CD14-positive monocyte (primary cell): ENCODE data around the gene CEMP1. TPM values are rescaled to one million over a fixed set of nuclear protein-coding genes. Genes with fewer than 3 reads are reported as not detected.

Source experiments
- DNase-seq, 3 donors: peaks; one replicate each; pipeline ENCODE4 v3.0.0-alpha.2; 2011 to 2022
- H2AFZ ChIP-seq: 2 replicates; pipeline ENCODE4 v1.6.0; 2012; ENCODE audit warnings: mild to moderate bottlenecking, low read depth, low read length, inconsistent platforms; ENCODE audit not compliant: insufficient read depth, poor library complexity, severe bottlenecking
- H3K27ac ChIP-seq, 2 donors: 1 replicate in 1 of 2; 2 replicates in 1 of 2; pipeline ENCODE4 v1.5.1; 2012 to 2013; ENCODE audit warnings: low read length in 2 of 2, control low read depth in 1 of 2, inconsistent platforms in 1 of 2, low read depth in 1 of 2, mild to moderate bottlenecking in 1 of 2
- H3K27me3 ChIP-seq, 2 donors: one replicate each; pipeline versions ENCODE4 v1.6.0 to v1.6.1; 2011 to 2013; ENCODE audit warnings: low read length in 2 of 2; ENCODE audit not compliant: control insufficient read depth in 2 of 2, insufficient read depth in 2 of 2
- H3K36me3 ChIP-seq, 2 donors: replicated peaks in 1 of 2; 1 replicate in 1 of 2; 2 replicates in 1 of 2; pipeline versions ENCODE4 v1.5.1 to v1.6.1; 2012 to 2013; ENCODE audit warnings: low read length in 2 of 2, control low read depth in 1 of 2, inconsistent platforms in 1 of 2, mild to moderate bottlenecking in 1 of 2; ENCODE audit not compliant: insufficient read depth in 2 of 2, control insufficient read depth in 1 of 2
- H3K4me1 ChIP-seq, 2 donors: 1 replicate in 1 of 2; 2 replicates in 1 of 2; pipeline versions ENCODE4 v1.5.1 to v1.6.1; 2012 to 2013; ENCODE audit warnings: low read length in 2 of 2, control low read depth in 1 of 2, inconsistent platforms in 1 of 2, mild to moderate bottlenecking in 1 of 2, moderate library complexity in 1 of 2; ENCODE audit not compliant: insufficient read depth in 2 of 2, control insufficient read depth in 1 of 2
- H3K4me2 ChIP-seq: replicated peaks from 2 replicates; pipeline ENCODE3; 2012; ENCODE audit warnings: low read length, moderate library complexity, mild to moderate bottlenecking; ENCODE audit not compliant: poor library complexity, severe bottlenecking; ENCODE audit errors: extremely low read depth
- H3K4me3 ChIP-seq, 3 experiments: fragments of 200-600 bp in 1 of 3; sonication (generic) in 1 of 3; replicated peaks in 1 of 3; 1 replicate in 2 of 3; 2 replicates in 1 of 3; pipeline ENCODE4 v1.5.1; 2011 to 2013; ENCODE audit warnings: low read length in 3 of 3, mild to moderate bottlenecking in 3 of 3, control low read depth in 2 of 3, low read depth in 2 of 3, inconsistent platforms in 1 of 3, moderate library complexity in 1 of 3
- H3K79me2 ChIP-seq: 2 replicates; pipeline ENCODE4 v1.6.0; 2012; ENCODE audit warnings: mild to moderate bottlenecking, control low read depth, inconsistent platforms, low read length, moderate library complexity; ENCODE audit not compliant: insufficient read depth
- H3K9ac ChIP-seq: 2 replicates; pipeline ENCODE4 v1.6.0; 2017; ENCODE audit warnings: low read length, mild to moderate bottlenecking; ENCODE audit not compliant: insufficient read depth, poor library complexity, severe bottlenecking
- H3K9me3 ChIP-seq, 2 donors: replicated peaks in 1 of 2; 1 replicate in 1 of 2; 2 replicates in 1 of 2; pipeline versions ENCODE4 v1.5.1 to v1.6.1; 2012 to 2013; ENCODE audit warnings: low read length in 2 of 2, control low read depth in 1 of 2; ENCODE audit not compliant: control insufficient read depth in 1 of 2, insufficient read depth in 1 of 2
- H4K20me1 ChIP-seq: 2 replicates; pipeline ENCODE4 v1.6.0; 2012; ENCODE audit warnings: mild to moderate bottlenecking, low read length, control low read depth, moderate library complexity; ENCODE audit not compliant: insufficient read depth
- H3K27ac Mint-ChIP-seq, 7 donors: one replicate each; pipeline ENCODE4 v1.8.0; 2020; ENCODE audit warnings: mild to moderate bottlenecking in 7 of 7, mixed read lengths in 7 of 7, moderate library complexity in 6 of 7, inconsistent platforms in 2 of 7
- H3K27me3 Mint-ChIP-seq, 3 donors: one replicate each; pipeline ENCODE4 v1.8.0; 2021 to 2022; ENCODE audit warnings: low read depth in 3 of 3, mild to moderate bottlenecking in 3 of 3, mixed read lengths in 3 of 3, moderate library complexity in 3 of 3, inconsistent platforms in 1 of 3
- H3K36me3 Mint-ChIP-seq, 2 donors: one replicate each; pipeline ENCODE4 v1.8.0; 2020; ENCODE audit warnings: mixed read lengths in 2 of 2, inconsistent platforms in 1 of 2, mild to moderate bottlenecking in 1 of 2
- H3K4me1 Mint-ChIP-seq: one replicate; pipeline ENCODE4 v1.8.0; 2020; ENCODE audit warnings: mild to moderate bottlenecking, mixed read lengths
- H3K4me3 Mint-ChIP-seq, 2 donors: one replicate each; pipeline ENCODE4 v1.8.0; 2020; ENCODE audit warnings: mild to moderate bottlenecking in 2 of 2, mixed read lengths in 2 of 2, moderate library complexity in 1 of 2
- H3K9me3 Mint-ChIP-seq, 7 donors: one replicate each; pipeline ENCODE4 v1.8.0; 2020 to 2022; ENCODE audit warnings: mixed read lengths in 7 of 7, mild to moderate bottlenecking in 6 of 7, moderate library complexity in 6 of 7, inconsistent platforms in 2 of 7
- CTCF ChIP-seq: fragments of 200-600 bp; IDR thresholded peaks from one replicate; pipeline ENCODE4 v1.8.0; 2022; ENCODE audit warnings: antibody characterized with exemption, mild to moderate bottlenecking
- WGBS: methylation state at CpG from one replicate; pipeline ENCODE4 v1.1.5; 2013; ENCODE audit warnings: missing lambda C conversion rate; ENCODE audit not compliant: insufficient coverage; 5-methylcytosine and 5-hydroxymethylcytosine counted together
- intact Hi-C, 2 donors: fragments of 100-400 bp; cut with micrococcal nuclease; formaldehyde crosslinking; loops; one replicate each; pipeline versions ENCODE4 v1.15.0 to v1.15.1; 2023
- polyA plus RNA-seq, 3 donors: library from polyadenylated mRNA; depleted of rRNA in 1 of 3; unstranded in 2 of 3; stranded (reverse) in 1 of 3; fragments of 300-500 nt in 2 of 3; fragments of >200 nt in 1 of 3; fragmentation: Illumina TruSeq in 2 of 3; gene quantifications; 1 replicate in 2 of 3; 2 replicates in 1 of 3; pipeline ENCODE4 v1.2.3, GENCODE V29; 2012 to 2021

CEMP1 gene
- polyA plus RNA-seq, 3 donors: 0.12 to 0.56 TPM; not detected in 1

DNA sequence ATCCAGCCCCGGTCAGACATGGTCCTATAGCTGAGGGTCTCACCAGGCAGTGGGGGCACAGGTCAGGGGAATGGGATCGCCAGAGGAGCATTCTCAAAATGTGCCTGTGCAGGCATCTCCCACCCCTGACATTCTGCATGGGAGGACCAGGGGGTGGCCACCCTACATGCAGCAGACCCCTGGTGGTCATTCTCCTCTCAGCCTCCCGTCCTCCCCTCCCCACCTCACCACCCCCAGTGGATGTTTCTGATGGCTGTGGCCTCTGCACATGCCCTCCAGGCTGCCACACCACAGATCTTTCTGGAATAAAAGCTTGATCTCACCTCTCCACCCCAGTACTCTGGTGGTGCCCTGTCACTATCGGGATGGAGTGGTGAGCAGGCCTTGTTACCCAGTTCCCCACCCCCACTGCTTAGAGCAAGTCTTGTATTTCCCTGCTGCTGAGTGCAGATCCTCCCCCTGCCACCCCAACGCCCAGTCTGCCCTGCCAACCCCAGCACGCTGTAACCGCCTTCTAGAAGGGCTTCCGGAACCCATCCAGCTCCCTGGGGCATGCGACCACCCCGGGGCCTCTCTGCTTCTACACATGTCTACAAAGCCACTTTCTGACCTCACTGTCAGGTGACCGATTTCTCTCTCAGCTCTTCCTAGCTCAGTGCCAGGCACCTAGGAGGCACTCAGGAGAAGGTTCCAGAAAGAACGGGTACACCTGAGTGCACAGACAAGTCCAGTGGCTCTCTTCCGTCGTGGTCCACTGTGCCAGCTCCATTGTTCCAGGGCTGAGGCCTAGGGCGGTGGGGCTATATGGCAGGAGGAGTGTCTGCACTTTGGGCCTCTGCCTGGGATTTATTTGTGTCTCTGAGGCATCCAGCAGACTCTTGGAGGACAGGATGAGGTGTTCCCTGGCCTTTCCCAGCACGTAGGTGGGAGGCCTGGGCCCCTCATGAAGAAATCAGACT is 47.0 kb downstream of the CEMP1 start:
- intact Hi-C loops: no loop called here
- 90% methylated on average over 15 of the region's 16 CpGs for WGBS
- H3K9ac ChIP-seq: no peak overlapping the region

More for the DNA sequence above, 47.0 kb downstream of the CEMP1 start:
- Histone ChIP-seq H2AFZ (no peak overlapping the region), H3K4me1 (peaks cover 29 to 33% of the 10 kb centered on the region in 2 donors), H3K9me3 (no peaks in the 10 kb centered on the region), H3K27ac (no peak overlapping the region), H4K20me1 (peaks cover 24% of the 10 kb centered on the region), H3K27me3 (no peaks in the 10 kb centered on the region), H3K4me3 (no peak overlapping the region), H3K36me3 (no peaks in the 10 kb centered on the region), H3K79me2 (peaks cover 52% of the 10 kb centered on the region), H3K4me2 (no peak overlapping the region)
- H3K27ac Mint-ChIP-seq: peak overlapping the region in 2 of 7 donors; percentile 32 to 68
- no peak for TF ChIP-seq CTCF
- H3K4me1 Mint-ChIP-seq: peaks cover 48% of the 10 kb centered on the region
- no peak overlapping the region for H3K4me3 Mint-ChIP-seq
- peaks cover 18 to 49% of the 10 kb centered on the region in 2 donors for H3K36me3 Mint-ChIP-seq
- no peak for DNase-seq
- H3K27me3 Mint-ChIP-seq: peaks cover 2 to 5% (median 4%) of the 10 kb centered on the region in 3 donors
- peaks cover 0 to 2% (median 0%) of the 10 kb centered on the region in 7 donors for H3K9me3 Mint-ChIP-seq
